Measurements from ENCODE around the gene NFKB2.

NFKB2 gene

GRCh38 chr10:102413806-102414561, 18.5 kb downstream of the NFKB2 start:
- H3K9ac ChIP-seq, result no peak overlapping the region
- peaks cover 7% of the 10 kb centered on the region for H3K4me1 ChIP-seq (ENCODE audit: low read depth, poor library complexity, severe bottlenecking)
- H3K4me2 ChIP-seq, result no peak overlapping the region
- no peaks in the 10 kb centered on the region for H3K79me2 ChIP-seq (ENCODE audit: insufficient read depth, low read depth)
- no peak overlapping the region for H2AFZ ChIP-seq (ENCODE audit: low read depth)
- H3K4me3 ChIP-seq (IDR thresholded peaks at IDR 0.05; ENCODE audit: insufficient read depth, low read depth, low read length), result no peak overlapping the region
- peaks cover 77% of the 10 kb centered on the region for H3K27me3 ChIP-seq (ENCODE audit: insufficient read depth, low read depth)
- no peak overlapping the region for H3K27ac ChIP-seq
- no peaks in the 10 kb centered on the region for H3K36me3 ChIP-seq (ENCODE audit: insufficient read depth)
- TF ChIP-seq CTCF (conservative IDR thresholded peaks at IDR 0.05; ENCODE audit: low read depth, low read length), result no peak
- H4K20me1 ChIP-seq (ENCODE audit: insufficient read depth), result no peaks in the 10 kb centered on the region

DNA sequence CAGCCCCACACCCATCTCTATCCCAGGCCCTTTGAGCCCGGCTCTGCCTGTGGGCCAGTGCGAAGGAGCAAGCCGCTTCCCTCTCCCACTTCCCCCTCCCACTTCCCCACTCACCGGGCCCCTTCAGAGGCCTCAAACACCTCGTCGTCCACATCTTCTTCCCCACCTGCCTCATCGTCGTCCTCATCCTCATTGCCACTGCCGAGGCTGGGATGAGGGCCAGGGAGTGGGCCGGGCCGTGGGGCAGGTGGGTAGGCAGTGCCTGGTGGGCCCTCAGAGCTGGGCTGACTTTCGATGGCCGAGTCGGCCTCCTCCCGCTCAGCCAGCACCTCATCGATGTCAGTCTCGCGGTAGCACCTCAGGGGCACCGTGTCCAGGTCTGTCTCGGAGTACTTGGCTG, 19.2 kb downstream of the NFKB2 start:
- H3K4me1 ChIP-seq (ENCODE audit: low read depth, poor library complexity, severe bottlenecking), result peaks cover 12% of the 10 kb centered on the region
- no peaks in the 10 kb centered on the region for H3K36me3 ChIP-seq (ENCODE audit: insufficient read depth)
- no peak overlapping the region for H3K9ac ChIP-seq
- H4K20me1 ChIP-seq (ENCODE audit: insufficient read depth), result no peaks in the 10 kb centered on the region
- peaks cover 71% of the 10 kb centered on the region for H3K27me3 ChIP-seq (ENCODE audit: insufficient read depth, low read depth)
- TF ChIP-seq CTCF (conservative IDR thresholded peaks at IDR 0.05; ENCODE audit: low read depth, low read length), result no peak
- no peak overlapping the region for H3K4me2 ChIP-seq
- no peak overlapping the region for H3K27ac ChIP-seq
- H3K79me2 ChIP-seq (ENCODE audit: insufficient read depth, low read depth), result no peaks in the 10 kb centered on the region
- no peak overlapping the region for H2AFZ ChIP-seq (ENCODE audit: low read depth)
- no peak overlapping the region for H3K4me3 ChIP-seq (IDR thresholded peaks at IDR 0.05; ENCODE audit: insufficient read depth, low read depth, low read length)

GRCh38 chr10:102416283-102416682, 20.8 kb downstream of the NFKB2 start:
- H3K36me3 ChIP-seq (ENCODE audit: insufficient read depth), result no peaks in the 10 kb centered on the region
- H3K27me3 ChIP-seq (ENCODE audit: insufficient read depth, low read depth), result peaks cover 57% of the 10 kb centered on the region
- no peaks in the 10 kb centered on the region for H4K20me1 ChIP-seq (ENCODE audit: insufficient read depth)
- H3K4me3 ChIP-seq (IDR thresholded peaks at IDR 0.05; ENCODE audit: insufficient read depth, low read depth, low read length), result no peak overlapping the region
- no peak overlapping the region for H2AFZ ChIP-seq (ENCODE audit: low read depth)
- no peak overlapping the region for H3K4me2 ChIP-seq
- no peaks in the 10 kb centered on the region for H3K79me2 ChIP-seq (ENCODE audit: insufficient read depth, low read depth)
- H3K27ac ChIP-seq, result no peak overlapping the region
- no peak for TF ChIP-seq CTCF (conservative IDR thresholded peaks at IDR 0.05; ENCODE audit: low read depth, low read length)
- H3K4me1 ChIP-seq (ENCODE audit: low read depth, poor library complexity, severe bottlenecking), result peaks cover 16% of the 10 kb centered on the region
- H3K9ac ChIP-seq, result no peak overlapping the region

GRCh38 chr10:102416695-102417094, 21.2 kb downstream of the NFKB2 start:
- H3K4me2 ChIP-seq, result no peak overlapping the region
- peaks cover 53% of the 10 kb centered on the region for H3K27me3 ChIP-seq (ENCODE audit: insufficient read depth, low read depth)
- no peak for TF ChIP-seq CTCF (conservative IDR thresholded peaks at IDR 0.05; ENCODE audit: low read depth, low read length)
- H3K79me2 ChIP-seq (ENCODE audit: insufficient read depth, low read depth), result no peaks in the 10 kb centered on the region
- no peaks in the 10 kb centered on the region for H4K20me1 ChIP-seq (ENCODE audit: insufficient read depth)
- no peak overlapping the region for H2AFZ ChIP-seq (ENCODE audit: low read depth)
- no peak overlapping the region for H3K27ac ChIP-seq
- no peaks in the 10 kb centered on the region for H3K36me3 ChIP-seq (ENCODE audit: insufficient read depth)
- peaks cover 16% of the 10 kb centered on the region for H3K4me1 ChIP-seq (ENCODE audit: low read depth, poor library complexity, severe bottlenecking)
- H3K9ac ChIP-seq, result no peak overlapping the region
- no peak overlapping the region for H3K4me3 ChIP-seq (IDR thresholded peaks at IDR 0.05; ENCODE audit: insufficient read depth, low read depth, low read length)
